Duodenal mucosa (tissue), 2 donors: ENCODE results near the gene PMIS2.

Source experiments
- H3K27ac ChIP-seq: one replicate; pipeline ENCODE4 v1.7.0; 2013; ENCODE audit warnings: low read depth, low read length
- H3K27me3 ChIP-seq, 2 donors: one replicate each; pipeline ENCODE4 v1.7.0; 2013; ENCODE audit warnings: low read length in 2 of 2, control low read depth in 1 of 2; ENCODE audit not compliant: insufficient read depth in 2 of 2, control insufficient read depth in 1 of 2
- H3K36me3 ChIP-seq, 2 donors: one replicate each; pipeline ENCODE4 v1.7.0; 2013; ENCODE audit warnings: low read length in 2 of 2, control low read depth in 1 of 2; ENCODE audit not compliant: insufficient read depth in 2 of 2, control insufficient read depth in 1 of 2
- H3K4me1 ChIP-seq, 2 donors: one replicate each; pipeline ENCODE4 v1.7.0; 2013; ENCODE audit warnings: low read length in 2 of 2, control low read depth in 1 of 2; ENCODE audit not compliant: insufficient read depth in 2 of 2, control insufficient read depth in 1 of 2
- H3K4me3 ChIP-seq, 2 donors: one replicate each; pipeline ENCODE4 v1.7.0; 2013; ENCODE audit warnings: low read length in 2 of 2, low read depth in 1 of 2
- H3K9ac ChIP-seq, 2 donors: one replicate each; pipeline ENCODE4 v1.7.0; 2013; ENCODE audit warnings: low read length in 2 of 2, low read depth in 1 of 2
- H3K9me3 ChIP-seq, 2 donors: one replicate each; pipeline ENCODE4 v1.7.0; 2013; ENCODE audit warnings: low read length in 2 of 2, control low read depth in 1 of 2; ENCODE audit not compliant: control insufficient read depth in 1 of 2

The PMIS2 gene

DNA sequence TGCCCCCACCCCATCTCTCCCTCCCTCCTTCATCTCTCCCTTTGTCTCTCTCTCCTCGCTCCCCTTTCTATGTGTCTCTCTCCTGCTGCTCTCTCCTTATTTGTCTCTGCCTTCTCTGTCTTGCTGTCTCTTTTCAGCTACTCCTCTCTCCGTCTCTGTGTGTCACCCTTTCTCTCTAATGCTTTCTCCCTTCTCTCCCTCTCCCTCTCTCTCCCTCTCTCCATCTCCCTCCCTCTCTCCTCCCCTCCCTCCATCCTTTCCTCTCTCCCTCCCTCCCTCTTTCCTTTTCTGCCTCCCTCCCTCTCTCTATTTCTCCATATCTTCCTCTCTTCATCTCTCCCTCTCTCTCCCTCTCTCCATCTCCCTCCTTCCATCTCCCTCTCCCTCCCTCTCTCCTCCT lies 23.2 kb upstream of the PMIS2 start:
- no peaks in the 10 kb centered on the region for H3K36me3 ChIP-seq
- H3K27me3 ChIP-seq: peaks cover 20 to 26% of the 10 kb centered on the region in 2 donors
- no peak overlapping the region for H3K27ac ChIP-seq
- H3K4me1 ChIP-seq: peaks cover 0 to 3% of the 10 kb centered on the region in 2 donors
- H3K9me3 ChIP-seq: no peaks in the 10 kb centered on the region
- H3K4me3 ChIP-seq: no peak overlapping the region
- H3K9ac ChIP-seq: no peak overlapping the region

DNA sequence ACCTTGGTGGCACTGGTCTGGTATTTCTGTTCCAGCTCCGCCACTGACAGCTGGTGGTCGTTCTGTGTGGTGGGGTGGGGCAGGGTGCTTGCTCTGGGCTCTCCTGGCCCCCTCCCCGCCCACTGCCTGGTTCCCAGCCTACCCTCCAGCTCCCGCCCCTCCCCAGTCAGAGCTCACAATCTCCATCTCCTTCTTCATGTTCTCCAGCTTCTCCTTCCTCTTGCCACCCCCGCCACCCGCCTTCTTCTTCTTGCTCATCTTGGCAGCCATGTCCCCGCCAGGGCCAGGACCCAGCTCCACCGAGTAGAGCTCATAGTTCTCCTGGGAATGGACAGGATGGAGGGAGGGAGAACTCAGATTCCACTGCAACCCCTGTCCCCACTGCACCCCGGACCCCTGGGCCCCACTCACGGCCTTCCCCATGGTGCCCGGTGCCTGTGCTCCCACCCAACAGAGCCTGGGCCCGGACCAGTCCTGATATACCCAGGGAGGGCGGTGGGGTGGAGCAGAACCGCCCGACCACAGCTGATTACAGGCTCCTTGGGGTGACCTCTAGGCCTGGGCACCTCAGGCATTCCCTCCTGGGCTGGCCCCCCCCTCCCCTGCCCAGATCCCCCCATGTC lies 22.7 kb upstream of the PMIS2 start, which contains the start of gene ATP4A:
TSS of gene ATP4A (minus strand) at position 452 of the 623 bp plus-strand sequence. CDS start at position 423, 29 bp downstream.
- Histone ChIP-seq H3K9ac (no peak within 1 kb of the TSS), H3K27me3 (peaks cover 20 to 26% of the 10 kb centered on the region in 2 donors), H3K9me3 (no peaks in the 10 kb centered on the region), H3K27ac (no peak within 1 kb of the TSS), H3K4me1 (no peaks in the 10 kb centered on the region), H3K4me3 (no peak within 1 kb of the TSS), H3K36me3 (no peaks in the 10 kb centered on the region)

DNA sequence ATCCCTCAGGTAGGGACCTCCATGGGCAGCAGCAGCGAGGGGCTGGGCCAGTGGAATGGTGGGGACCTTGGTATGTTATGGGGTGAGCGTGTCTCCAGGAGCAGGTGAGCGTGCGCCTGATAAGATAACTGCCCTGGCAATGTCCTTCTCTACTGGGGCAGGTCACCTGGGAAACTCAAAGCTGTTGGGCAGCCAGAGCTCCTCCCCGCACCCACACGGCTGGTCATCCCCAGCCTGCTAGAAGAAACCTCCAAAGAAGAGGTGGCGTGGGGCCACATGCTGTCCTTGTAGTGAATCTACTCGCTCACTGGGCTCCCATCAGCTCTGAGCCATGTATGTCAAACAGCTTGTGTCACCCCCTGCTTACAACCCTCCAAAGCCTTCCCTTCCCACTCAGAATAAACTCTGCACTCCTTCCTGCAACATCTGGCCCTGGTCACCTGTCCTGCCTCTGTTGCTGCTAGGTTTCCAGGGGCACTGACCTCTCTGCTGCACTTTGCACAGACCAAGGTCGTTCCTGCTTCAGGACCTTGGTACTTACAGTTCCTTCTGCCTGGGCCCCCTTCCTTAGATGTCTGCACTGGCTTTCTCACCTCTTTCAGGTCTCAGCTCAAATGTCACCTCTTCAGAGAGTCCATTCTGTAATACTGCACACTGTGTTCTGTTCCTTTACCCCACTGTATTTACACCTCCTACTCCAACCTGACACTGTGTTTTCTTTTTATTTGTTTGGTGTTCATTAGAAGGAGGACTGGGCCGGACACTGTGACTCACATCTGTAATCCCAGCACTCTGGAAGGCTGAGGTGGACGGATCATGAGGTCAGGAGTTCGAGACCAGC lies 20.7 kb upstream of the PMIS2 start:
- no peak overlapping the region for H3K9ac ChIP-seq
- H3K4me3 ChIP-seq: no peak overlapping the region
- H3K36me3 ChIP-seq: no peaks in the 10 kb centered on the region
- H3K4me1 ChIP-seq: no peaks in the 10 kb centered on the region
- no peak overlapping the region for H3K27ac ChIP-seq
- no peaks in the 10 kb centered on the region for H3K9me3 ChIP-seq
- H3K27me3 ChIP-seq: peaks cover 8 to 11% of the 10 kb centered on the region in 2 donors

DNA sequence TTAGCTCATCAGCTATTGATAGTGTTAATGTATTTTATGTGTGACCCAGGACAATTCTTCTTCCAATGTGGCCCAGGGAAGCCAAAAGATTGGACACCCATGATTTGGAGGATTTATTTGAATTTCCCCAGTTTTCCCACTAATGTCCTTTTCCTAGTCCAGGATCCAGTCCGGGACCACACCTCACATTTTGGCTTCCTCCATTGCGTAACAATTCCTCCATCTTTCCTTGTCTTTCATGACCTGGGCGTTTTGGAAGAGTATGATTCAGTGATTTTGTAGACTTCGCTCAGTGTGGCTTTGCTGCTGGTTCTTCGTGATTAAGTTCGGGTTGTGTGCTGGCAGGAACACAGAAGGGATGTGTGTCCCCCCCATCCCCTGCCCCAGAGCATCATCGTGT lies 19.2 kb upstream of the PMIS2 start:
- H3K9me3 ChIP-seq: no peaks in the 10 kb centered on the region
- peaks cover 3 to 15% of the 10 kb centered on the region in 2 donors for H3K27me3 ChIP-seq
- H3K27ac ChIP-seq: no peak overlapping the region
- H3K4me3 ChIP-seq: no peak overlapping the region
- H3K4me1 ChIP-seq: no peaks in the 10 kb centered on the region
- no peak overlapping the region for H3K9ac ChIP-seq
- H3K36me3 ChIP-seq: no peaks in the 10 kb centered on the region

DNA sequence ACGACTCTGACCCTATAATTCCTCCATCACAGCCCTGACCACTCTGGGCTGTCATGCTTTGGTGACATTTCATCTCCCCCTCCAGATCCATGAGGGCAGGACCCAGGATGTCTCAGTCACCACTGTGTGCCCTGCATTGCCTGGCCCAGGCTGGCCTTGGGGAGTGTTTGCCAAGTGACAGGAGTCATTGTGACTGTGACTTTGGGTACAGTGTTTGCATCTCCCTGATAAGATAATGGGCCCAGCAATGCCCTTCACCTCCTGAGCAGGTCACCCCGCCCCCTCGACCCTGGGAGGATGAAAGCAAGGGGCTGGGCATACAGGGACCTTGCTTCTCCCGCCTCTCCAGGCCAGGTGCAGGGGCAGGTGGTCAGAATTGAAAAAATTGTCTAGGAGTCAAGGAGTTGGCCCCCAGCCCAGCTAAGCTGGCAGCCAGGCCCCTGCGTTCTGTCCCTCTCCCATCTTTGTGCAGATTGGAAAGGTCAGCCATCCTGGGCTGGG lies 16.6 kb upstream of the PMIS2 start:
- no peaks in the 10 kb centered on the region for H3K36me3 ChIP-seq
- H3K4me1 ChIP-seq: no peaks in the 10 kb centered on the region
- peaks cover 0 to 9% of the 10 kb centered on the region in 2 donors for H3K27me3 ChIP-seq
- H3K4me3 ChIP-seq: no peak overlapping the region
- H3K9me3 ChIP-seq: no peaks in the 10 kb centered on the region
- no peak overlapping the region for H3K9ac ChIP-seq
- H3K27ac ChIP-seq: no peak overlapping the region

DNA sequence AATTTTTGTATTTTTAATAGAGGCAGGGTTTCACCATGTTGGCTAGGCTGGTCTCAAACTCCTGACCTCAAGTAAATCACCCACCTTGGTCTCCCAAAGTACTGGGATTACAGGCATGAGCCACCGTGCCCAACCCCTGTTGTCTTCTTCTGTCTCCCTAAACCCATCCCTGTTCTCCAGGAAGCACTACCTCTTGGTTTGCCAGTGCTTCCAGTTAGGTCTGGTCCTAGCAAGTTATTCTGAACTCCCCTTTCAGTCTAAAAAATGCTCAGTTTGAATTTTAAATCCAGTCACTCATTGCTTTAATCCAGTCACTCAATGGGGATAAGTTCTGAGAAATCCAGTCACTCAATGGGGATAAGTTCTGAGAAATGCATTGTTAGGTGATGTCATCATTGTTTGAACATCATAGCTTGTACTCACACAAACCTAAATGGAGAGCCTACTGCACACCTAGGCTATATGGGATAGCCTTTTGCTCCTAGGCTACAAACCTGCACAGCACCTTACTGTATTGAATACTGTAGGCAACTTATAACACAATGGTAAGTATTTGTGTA lies 14.5 kb upstream of the PMIS2 start:
- Histone ChIP-seq H3K4me1 (no peaks in the 10 kb centered on the region), H3K36me3 (no peaks in the 10 kb centered on the region), H3K4me3 (no peak overlapping the region), H3K9ac (no peak overlapping the region), H3K27ac (no peak overlapping the region), H3K27me3 (peaks cover 0 to 6% of the 10 kb centered on the region in 2 donors), H3K9me3 (peaks cover 10 to 11% of the 10 kb centered on the region in 2 donors)

DNA sequence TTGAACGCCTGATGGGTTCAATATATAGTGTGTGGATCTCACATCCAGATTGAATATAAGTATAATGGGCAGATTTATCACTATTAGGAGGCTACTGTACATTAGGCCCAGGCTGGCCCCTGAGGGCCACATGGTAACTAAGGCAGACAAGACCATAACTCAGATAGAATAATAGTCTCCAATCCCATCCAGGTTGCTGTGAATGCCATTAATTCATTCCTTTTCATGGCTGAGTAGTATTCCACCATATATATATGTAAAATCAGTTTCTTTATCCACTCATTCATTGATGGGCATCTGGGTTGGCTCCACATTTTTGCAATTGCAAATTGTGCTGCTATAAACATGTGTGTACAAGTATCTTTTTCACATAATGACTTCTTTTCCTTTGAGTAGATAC lies 8.1 kb upstream of the PMIS2 start:
- Histone ChIP-seq H3K4me1 (no peaks in the 10 kb centered on the region), H3K9ac (no peak overlapping the region), H3K9me3 (peaks cover 20 to 24% of the 10 kb centered on the region in 2 donors), H3K4me3 (no peak overlapping the region), H3K36me3 (no peaks in the 10 kb centered on the region), H3K27me3 (no peaks in the 10 kb centered on the region), H3K27ac (no peak overlapping the region)

DNA sequence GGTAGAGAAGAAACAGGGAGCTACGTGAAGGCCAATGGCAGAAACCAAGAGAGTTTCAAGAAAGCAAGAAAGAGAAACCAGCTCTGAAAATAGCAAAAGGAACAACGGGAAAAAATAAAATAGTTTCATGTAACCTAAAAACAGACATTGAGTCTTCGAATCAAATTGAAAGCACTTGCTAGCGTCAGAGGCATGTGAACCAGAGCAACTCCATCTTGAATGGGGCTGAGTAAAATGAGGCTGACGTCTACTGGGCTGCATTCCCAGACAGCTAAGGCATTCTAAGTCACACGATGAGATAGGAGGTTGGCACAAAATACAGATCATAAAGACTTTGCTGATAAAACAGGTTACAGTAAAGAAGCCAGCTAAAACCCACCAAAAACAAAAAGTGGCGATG lies 7.3 kb upstream of the PMIS2 start:
- no peak overlapping the region for H3K4me3 ChIP-seq
- no peak overlapping the region for H3K27ac ChIP-seq
- H3K4me1 ChIP-seq: no peaks in the 10 kb centered on the region
- H3K36me3 ChIP-seq: no peaks in the 10 kb centered on the region
- no peaks in the 10 kb centered on the region for H3K27me3 ChIP-seq
- H3K9ac ChIP-seq: no peak overlapping the region
- H3K9me3 ChIP-seq: peaks cover 20 to 24% of the 10 kb centered on the region in 2 donors

DNA sequence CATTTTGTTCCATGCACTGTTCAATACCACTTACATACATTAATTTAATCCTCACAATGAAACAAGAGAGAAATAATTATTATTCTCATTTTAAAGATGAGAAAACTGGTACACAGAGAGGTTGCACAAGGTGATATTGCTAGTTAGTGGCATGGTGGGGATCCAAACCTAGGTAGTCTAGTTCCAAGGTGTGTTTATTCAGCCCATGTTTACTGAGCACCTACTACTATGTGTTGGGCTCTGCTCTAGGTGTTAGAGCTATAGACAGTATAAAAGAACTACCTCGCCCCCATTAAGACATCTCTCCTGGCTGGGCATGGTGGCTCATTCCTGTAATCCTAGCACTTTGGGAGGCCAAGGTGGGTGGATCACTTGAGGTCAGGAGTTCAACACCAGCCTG lies 3.2 kb upstream of the PMIS2 start:
- H3K4me1 ChIP-seq: no peaks in the 10 kb centered on the region
- no peak overlapping the region for H3K4me3 ChIP-seq
- no peaks in the 10 kb centered on the region for H3K27me3 ChIP-seq
- H3K27ac ChIP-seq: no peak overlapping the region
- H3K36me3 ChIP-seq: no peaks in the 10 kb centered on the region
- H3K9me3 ChIP-seq: peaks cover 0 to 1% of the 10 kb centered on the region in 2 donors
- no peak overlapping the region for H3K9ac ChIP-seq

DNA sequence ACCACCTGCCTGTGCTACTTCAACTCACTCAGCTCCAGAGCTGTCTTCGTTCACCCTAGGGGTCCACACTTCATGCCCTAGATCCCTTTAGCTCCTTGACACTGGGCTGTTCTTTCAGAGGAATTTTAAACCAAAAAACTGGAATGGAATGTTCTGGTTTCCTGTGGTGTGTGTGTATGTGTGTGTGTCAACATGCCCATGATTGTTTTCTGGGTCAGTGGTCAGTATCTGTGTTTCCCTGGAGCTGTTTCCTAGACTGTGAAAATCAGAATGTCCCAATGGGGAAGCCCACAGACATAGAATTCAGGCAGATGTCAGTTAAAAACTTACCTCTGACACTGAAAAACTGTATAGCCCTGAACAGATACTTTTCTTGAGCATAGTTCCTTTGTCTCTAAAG lies 1.3 kb downstream of the PMIS2 start:
- H3K36me3 ChIP-seq: no peaks in the 10 kb centered on the region
- no peaks in the 10 kb centered on the region for H3K4me1 ChIP-seq
- no peaks in the 10 kb centered on the region for H3K27me3 ChIP-seq
- no peak overlapping the region for H3K27ac ChIP-seq
- no peak overlapping the region for H3K4me3 ChIP-seq
- no peaks in the 10 kb centered on the region for H3K9me3 ChIP-seq
- no peak overlapping the region for H3K9ac ChIP-seq
